ENCODE data around the gene PPM1J.

The PPM1J gene

GRCh38 chr1:112718691-112719418 is 3.7 kb upstream of the PPM1J start:
- no peaks in the 10 kb centered on the region for H3F3A ChIP-seq (ENCODE audit: insufficient read depth, low read length)
- no peak overlapping the region for H2AFZ ChIP-seq (ENCODE audit: low read length)
- TF ChIP-seq EZH2phosphoT487 (IDR thresholded peaks at IDR 0.05; ENCODE audit: low read length) (no peak), CTCF (IDR thresholded peaks at IDR 0.05; ENCODE audit: low read length) (peak; percentile 58), EZH2 (optimal IDR thresholded peaks at IDR 0.05; ENCODE audit: low read depth, low read length) (no peak)
- H3K4me2 ChIP-seq (ENCODE audit: low read depth, low read length) = peak overlapping the region; percentile 18; the same call in 1 of the 2 replicates
- H3K27ac ChIP-seq (ENCODE audit: low read length) = no peak overlapping the region
- no peak overlapping the region for H3K9ac ChIP-seq (ENCODE audit: low read length)
- H3K4me3 ChIP-seq (ENCODE audit: low read length) = no peak overlapping the region
- H3K27me3 ChIP-seq (replicated peaks; ENCODE audit: insufficient read depth, low read length) = peaks cover 11% of the 10 kb centered on the region
- H3K9me3 ChIP-seq (replicated peaks; ENCODE audit: insufficient read depth, low read length) = no peaks in the 10 kb centered on the region
- DNase-seq = peak; percentile 36
- H3K36me3 ChIP-seq (replicated peaks; ENCODE audit: insufficient read depth, low read length) = no peaks in the 10 kb centered on the region
- no peaks in the 10 kb centered on the region for H4K20me1 ChIP-seq (ENCODE audit: insufficient read depth, low read length)
- H3K9me2 ChIP-seq (replicated peaks; ENCODE audit: insufficient read depth, low read length) = no peaks in the 10 kb centered on the region
- peaks cover 5% of the 10 kb centered on the region; the same call in 1 of the 2 replicates for H3K4me1 ChIP-seq (ENCODE audit: low read length)
- H3K79me2 ChIP-seq (ENCODE audit: low read length) = no peaks in the 10 kb centered on the region

GRCh38 chr1:112717263-112717873 is 2.2 kb upstream of the PPM1J start:
- H2AFZ ChIP-seq (ENCODE audit: low read length) = no peak overlapping the region
- H3K9me3 ChIP-seq (replicated peaks; ENCODE audit: insufficient read depth, low read length) = no peaks in the 10 kb centered on the region
- no peak overlapping the region for H3K9ac ChIP-seq (ENCODE audit: low read length)
- no peak overlapping the region for H3K4me3 ChIP-seq (ENCODE audit: low read length)
- H3K4me2 ChIP-seq (ENCODE audit: low read depth, low read length) = no peak overlapping the region
- H3K27me3 ChIP-seq (replicated peaks; ENCODE audit: insufficient read depth, low read length) = peaks cover 15% of the 10 kb centered on the region
- DNase-seq = no peak
- no peaks in the 10 kb centered on the region for H3K9me2 ChIP-seq (replicated peaks; ENCODE audit: insufficient read depth, low read length)
- no peaks in the 10 kb centered on the region for H4K20me1 ChIP-seq (ENCODE audit: insufficient read depth, low read length)
- H3K27ac ChIP-seq (ENCODE audit: low read length) = no peak overlapping the region
- no peaks in the 10 kb centered on the region for H3F3A ChIP-seq (ENCODE audit: insufficient read depth, low read length)
- TF ChIP-seq EZH2 (optimal IDR thresholded peaks at IDR 0.05; ENCODE audit: low read depth, low read length) (no peak), CTCF (IDR thresholded peaks at IDR 0.05; ENCODE audit: low read length) (no peak)
- H3K79me2 ChIP-seq (ENCODE audit: low read length) = no peaks in the 10 kb centered on the region
- peaks cover 5% of the 10 kb centered on the region; the same call in 1 of the 2 replicates for H3K4me1 ChIP-seq (ENCODE audit: low read length)
- no peaks in the 10 kb centered on the region for H3K36me3 ChIP-seq (replicated peaks; ENCODE audit: insufficient read depth, low read length)

- Histone ChIP-seq H3K9me3 (replicated peaks; ENCODE audit: insufficient read depth, low read length) (no peaks in the 10 kb centered on the region), H3K9me2 (replicated peaks; ENCODE audit: insufficient read depth, low read length) (no peaks in the 10 kb centered on the region), H3K27me3 (replicated peaks; ENCODE audit: insufficient read depth, low read length) (peaks cover 16% of the 10 kb centered on the region), H2AFZ (ENCODE audit: low read length) (no peak overlapping the region), H4K20me1 (ENCODE audit: insufficient read depth, low read length) (no peaks in the 10 kb centered on the region), H3K4me1 (ENCODE audit: low read length) (peaks cover 5% of the 10 kb centered on the region; the same call in 1 of the 2 replicates), H3F3A (ENCODE audit: insufficient read depth, low read length) (no peaks in the 10 kb centered on the region), H3K79me2 (ENCODE audit: low read length) (no peaks in the 10 kb centered on the region), H3K9ac (ENCODE audit: low read length) (no peak overlapping the region), H3K36me3 (replicated peaks; ENCODE audit: insufficient read depth, low read length) (no peaks in the 10 kb centered on the region), H3K27ac (ENCODE audit: low read length) (no peak overlapping the region), H3K4me3 (ENCODE audit: low read length) (peak overlapping the region; percentile 52), H3K4me2 (ENCODE audit: low read depth, low read length) (peak overlapping the region; percentile 91)
- peak; percentile 56 for DNase-seq
- TF ChIP-seq EZH2 (optimal IDR thresholded peaks at IDR 0.05; ENCODE audit: low read depth, low read length) (no peak), CTCF (IDR thresholded peaks at IDR 0.05; ENCODE audit: low read length) (peak; percentile 68)
Measured at GRCh38 chr1:112716133-112716720, 1.1 kb upstream of the PPM1J start.
